ENCODE data around the gene ADAT1. TPM values are rescaled to one million over a fixed set of nuclear protein-coding genes. Genes with fewer than 3 reads are reported as not detected.

ADAT1 gene
- total and polyA plus RNA-seq, 2 of the 13 experiments (the other 11 are each of a cell fraction or from before 2014, with no cell fraction given): 18.4 to 40.8 TPM

GRCh38 chr16:75556431-75556950 lies 66.6 kb downstream of the ADAT1 start (continued):
- TF ChIP-seq ELF4 (CRISPR knock-in tag; IDR thresholded peaks at IDR 0.05; ENCODE audit: borderline replicate concordance): 0 out of 2 replicates have a peak, but pooled peaks have one; percentile 27
- TF ChIP-seq TCF12 (IDR thresholded peaks at IDR 0.05): no peak
- TF ChIP-seq TCF12 (CRISPR knock-in tag; IDR thresholded peaks at IDR 0.05): no peak
- 0 out of 2 replicates have a peak, but pooled peaks have one; percentile 0 for TF ChIP-seq THRA (CRISPR knock-in tag; IDR thresholded peaks at IDR 0.05; ENCODE audit: borderline replicate concordance)

- intact Hi-C loops (cut with micrococcal nuclease; ENCODE audit: unreplicated experiment): loop anchor here (1.0 to 5.0 kb wide), 5 partner anchors 9 to 90 kb away; partner anchors contain the start of gene ADAT1
- Histone ChIP-seq H3K27me3 (ENCODE audit: control insufficient read depth in 1 of 2, insufficient read depth in 2 of 2, low read length in 2 of 2) (peaks cover 0 to 12% of the 10 kb centered on the region in 2 experiments; a peak in 2 of 5 replicates), H3K36me3 (replicated peaks in 1 of 2; ENCODE audit: control insufficient read depth in 1 of 2, insufficient read depth in 2 of 2, low read length in 2 of 2) (no peaks in the 10 kb centered on the region), H4K20me1 (ENCODE audit: insufficient read depth, low read length) (no peaks in the 10 kb centered on the region), H3K9me3 (ENCODE audit: low read length) (no peaks in the 10 kb centered on the region), H3K79me2 (ENCODE audit: insufficient read depth, low read length) (no peaks in the 10 kb centered on the region), H2AFZ (ENCODE audit: low read length) (peak within 1 kb of the TSS; percentile 61), H3K4me1 (ENCODE audit: insufficient read depth, low read length) (peaks cover 28% of the 10 kb centered on the region), H3K4me3 (replicated peaks in 1 of 3; ENCODE audit: insufficient read depth in 1 of 3, low read depth in 2 of 3, low read length in 3 of 3) (peak within 1 kb of the TSS; percentile 68 to 85 (median 70)), H3K27ac (ENCODE audit: extremely low read length, insufficient read depth, low read length) (peak within 1 kb of the TSS; percentile 32), H3K4me2 (ENCODE audit: low read depth, low read length) (peak within 1 kb of the TSS; percentile 100), H3K9ac (ENCODE audit: insufficient read depth, low read depth, low read length) (peak within 1 kb of the TSS; percentile 53)
- WGBS (ENCODE audit: low lambda C conversion rate): under 1% methylated on average over 45 of the region's 75 CpGs
- BruUV-seq (replicated peaks): no TSS peak
- in situ Hi-C loops (cut with HindIII; ENCODE audit: extremely low pct_ligation_motif_present, low pct_unique_long_range_greater_than_20kb): no loop called here
- ATAC-seq: peak; percentile 94
- ChIA-PET CTCF (ENCODE audit: low intra/inter-chr PET ratio, low total read pairs) (interaction anchor here (1.0 kb wide), 1 partner anchor 92 kb away, joined by 3 read pairs; the partner anchor contains the start of gene TMEM170A), POLR2A (interaction anchor here (1.1 to 3.2 kb wide), 5 partner anchors 10 to 250 kb away, joined by 3 to 27 read pairs (median 5); partner anchors contain the start of genes ADAT1, GABARAPL2, KARS1 and TERF2IP)
- DNase-seq (ENCODE audit: low spot score): peak; percentile 91
- FAIRE-seq: peak; percentile 94
- TF ChIP-seq MATR3 (CRISPR knock-in tag; IDR thresholded peaks at IDR 0.05): no peak
- 0 out of 2 replicates have a peak, but pooled peaks have one; percentile 41 for TF ChIP-seq ZNF616 (CRISPR knock-in tag; IDR thresholded peaks at IDR 0.05; ENCODE audit: low read depth)
- peak; percentile 65 for TF ChIP-seq RBFOX2 (IDR thresholded peaks at IDR 0.05; ENCODE audit: low read depth, low read length)
- TF ChIP-seq ZNF326 (CRISPR knock-in tag; IDR thresholded peaks at IDR 0.05; ENCODE audit: borderline replicate concordance): no peak
- TF ChIP-seq ZNF205 (CRISPR knock-in tag; IDR thresholded peaks at IDR 0.05): 0 out of 2 replicates have a peak, but pooled peaks have one; percentile 72
- TF ChIP-seq PHF8 (CRISPR knock-in tag; IDR thresholded peaks at IDR 0.05): peak; percentile 62
- TF ChIP-seq ZNF800 (CRISPR knock-in tag; IDR thresholded peaks at IDR 0.05): peak; percentile 94
- TF ChIP-seq TRIM22 (IDR thresholded peaks at IDR 0.05): no peak
- TF ChIP-seq GMEB2 (CRISPR knock-in tag; IDR thresholded peaks at IDR 0.05; ENCODE audit: low read depth): no peak
Measured at GRCh38 chr16:75555707-75556430, 67.2 kb downstream of the ADAT1 start, which contains the start of gene TMEM231. Gene TMEM231, minus strand, starts transcription at chr16:75556252. Its CDS starts 43 bp downstream, at chr16:75556209.
